Right lung (tissue), 5 donors: Measurements from ENCODE around the gene ALK. TPM values are rescaled to one million over a fixed set of nuclear protein-coding genes. Genes with fewer than 3 reads are reported as not detected.

ENCODE experiments used
- DNase-seq, 2 donors: peaks; one replicate each; pipeline ENCODE4 v3.0.0-alpha.2; 2013
- polyA plus RNA-seq, 5 donors: library from polyadenylated mRNA; unstranded; fragments of 120-200 nt; gene quantifications; one replicate each; pipeline versions ENCODE4 v1.2.1 to v1.2.3, GENCODE V29; 2013; ENCODE audit warnings: inconsistent platforms in 1 of 5, low replicate concordance in 1 of 5; ENCODE audit not compliant: insufficient read length in 5 of 5, insufficient read depth in 1 of 5

Gene ALK
- polyA plus RNA-seq, 5 donors, result 0.03 to 0.27 (median 0.05) TPM

DNA sequence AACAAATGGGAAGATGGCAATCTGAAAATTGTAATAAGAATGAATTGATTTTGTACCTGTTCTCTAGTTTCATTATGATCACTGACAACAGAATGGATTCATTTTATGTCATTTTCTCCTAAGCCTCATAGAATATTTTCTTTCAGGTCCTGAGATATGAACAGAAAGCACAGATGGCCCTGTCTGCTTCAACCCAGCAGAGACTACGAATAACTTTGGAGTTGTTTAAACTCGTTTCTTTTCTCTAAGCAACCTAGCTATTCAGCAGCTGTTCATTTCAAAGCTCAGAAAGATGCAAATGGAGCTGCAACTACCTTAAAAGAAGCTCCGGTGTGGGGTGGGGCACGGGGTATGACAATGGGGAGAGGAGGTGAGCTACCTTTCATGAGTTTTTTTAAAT lies 124.9 kb downstream of the ALK start:
- no peak for DNase-seq

DNA sequence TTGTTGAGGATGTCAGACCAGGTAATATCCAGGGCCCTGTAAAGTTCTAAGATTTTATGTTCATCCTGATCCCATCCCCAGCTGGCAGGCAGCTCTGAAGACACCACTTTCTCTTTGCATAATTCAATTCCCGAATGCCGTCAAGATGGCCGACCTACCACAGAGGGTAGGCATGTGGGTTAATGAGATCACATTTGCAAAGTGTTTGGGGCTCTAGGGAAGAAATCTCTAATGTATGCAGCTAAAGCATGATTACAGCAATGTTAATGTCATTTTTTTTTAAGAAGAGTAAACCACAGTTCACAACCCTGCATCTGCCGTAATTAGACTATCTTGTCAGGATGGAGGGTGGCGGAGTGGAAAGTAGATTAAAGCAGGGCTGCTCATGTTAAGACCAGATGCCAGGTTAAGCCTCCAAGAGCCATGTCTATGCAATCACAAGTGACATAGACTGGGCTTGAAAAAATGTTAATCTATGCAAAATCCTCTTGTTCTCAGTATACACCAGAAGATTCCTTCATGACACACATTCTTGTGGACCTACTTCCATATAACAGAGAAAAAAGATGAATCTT lies 131.4 kb downstream of the ALK start:
- no peak for DNase-seq

GRCh38 chr2:29787473-29788465 lies 133.6 kb downstream of the ALK start:
- no peak for DNase-seq

GRCh38 chr2:29786361-29786760 lies 135.0 kb downstream of the ALK start:
- no peak for DNase-seq

- no peak for DNase-seq
Observed at GRCh38 chr2:29783666-29784065, 137.7 kb downstream of the ALK start.

GRCh38 chr2:29782549-29783458 lies 138.6 kb downstream of the ALK start:
- DNase-seq, result no peak

GRCh38 chr2:29782087-29782486 lies 139.3 kb downstream of the ALK start:
- DNase-seq, result no peak

DNA sequence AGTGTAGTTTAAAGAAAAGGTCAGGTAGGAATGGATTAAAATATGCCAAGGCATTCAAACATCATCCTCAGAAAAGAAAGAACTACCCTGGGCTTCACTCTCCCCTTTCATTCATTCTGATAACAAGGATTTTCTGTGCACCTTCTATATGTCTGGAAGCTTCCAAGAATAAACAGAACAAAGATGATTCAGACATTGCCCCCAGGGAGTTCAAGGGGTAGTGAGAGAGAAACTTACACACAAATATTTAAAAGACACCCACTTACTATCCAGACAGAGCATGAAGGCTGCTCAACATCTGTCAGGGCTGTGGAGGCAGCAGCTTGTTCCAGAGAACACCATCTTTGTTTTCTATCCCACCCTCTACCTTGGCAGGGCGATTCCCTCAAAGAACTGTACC lies 140.5 kb downstream of the ALK start:
- DNase-seq, result no peak

- DNase-seq, result no peak
Observed at GRCh38 chr2:29777161-29777560, 144.2 kb downstream of the ALK start.

- no peak for DNase-seq
Observed at GRCh38 chr2:29776406-29776805, 145.0 kb downstream of the ALK start.

- no peak for DNase-seq
Observed at GRCh38 chr2:29775937-29776336, 145.4 kb downstream of the ALK start.

- no peak for DNase-seq
Observed at GRCh38 chr2:29774624-29775023, 146.8 kb downstream of the ALK start.

GRCh38 chr2:29770846-29771245 lies 150.5 kb downstream of the ALK start:
- DNase-seq, result no peak

DNA sequence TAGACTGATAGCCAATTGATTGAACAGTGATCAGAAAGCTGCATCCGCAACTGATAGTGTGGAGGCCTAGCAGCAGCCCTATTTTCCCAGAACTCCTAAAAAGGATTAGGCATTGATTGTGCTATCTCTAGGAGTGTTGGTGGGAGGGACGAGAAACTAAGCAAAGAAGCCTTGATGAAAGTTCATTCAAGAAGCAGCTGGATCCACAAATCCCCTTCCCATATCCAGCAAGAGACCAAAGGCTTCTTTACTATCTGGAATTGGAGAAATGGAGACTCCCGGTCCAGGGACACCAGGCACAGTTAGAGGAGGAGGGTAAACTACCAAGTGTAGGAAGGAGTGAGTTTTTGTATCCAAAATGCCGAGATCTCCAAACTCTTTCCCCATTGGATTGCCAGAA lies 151.5 kb downstream of the ALK start:
- DNase-seq, result no peak

- DNase-seq, result no peak
Observed at GRCh38 chr2:29767606-29768335, 153.6 kb downstream of the ALK start.

GRCh38 chr2:29766191-29766590 lies 155.2 kb downstream of the ALK start:
- DNase-seq, result peak; percentile 10 to 37

DNA sequence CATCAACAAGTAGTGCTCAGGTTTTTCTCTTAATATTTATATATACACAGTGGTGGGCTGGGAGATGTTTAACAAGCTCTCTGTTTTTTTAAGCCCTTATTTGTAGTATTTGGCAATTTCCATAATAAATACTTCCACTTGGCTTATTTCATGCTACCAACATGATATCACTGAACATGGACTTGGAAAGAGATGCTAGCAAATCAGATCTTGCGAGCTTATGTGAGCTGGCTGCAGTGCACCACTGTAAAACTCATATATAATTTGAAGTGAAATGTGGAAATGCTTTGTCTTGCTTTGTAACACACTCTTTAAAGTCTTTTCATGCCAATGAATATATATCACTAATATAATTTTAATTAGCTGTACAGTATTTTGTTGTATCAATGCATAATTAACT lies 155.7 kb downstream of the ALK start:
- DNase-seq, result peak; percentile 27 to 50

DNA sequence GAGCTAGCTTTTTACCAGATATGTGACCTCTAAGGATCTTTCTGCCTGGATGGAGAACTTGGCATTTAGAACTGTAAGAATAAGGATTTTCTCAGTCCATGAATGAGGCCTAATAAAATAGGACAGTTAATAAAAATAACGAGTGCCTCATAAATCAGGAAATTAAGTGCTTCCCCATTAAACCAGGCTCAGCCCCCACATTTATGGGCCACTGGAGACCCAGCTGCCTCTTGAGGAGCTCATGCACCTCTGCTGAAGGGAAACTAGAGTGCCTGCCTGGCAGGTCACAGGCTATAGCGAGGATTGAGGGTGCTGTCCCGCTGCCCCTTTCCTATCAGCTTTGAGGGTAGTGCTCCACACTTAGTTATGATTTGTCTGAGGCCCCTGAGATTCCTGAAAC lies 158.0 kb downstream of the ALK start:
- no peak for DNase-seq

DNA sequence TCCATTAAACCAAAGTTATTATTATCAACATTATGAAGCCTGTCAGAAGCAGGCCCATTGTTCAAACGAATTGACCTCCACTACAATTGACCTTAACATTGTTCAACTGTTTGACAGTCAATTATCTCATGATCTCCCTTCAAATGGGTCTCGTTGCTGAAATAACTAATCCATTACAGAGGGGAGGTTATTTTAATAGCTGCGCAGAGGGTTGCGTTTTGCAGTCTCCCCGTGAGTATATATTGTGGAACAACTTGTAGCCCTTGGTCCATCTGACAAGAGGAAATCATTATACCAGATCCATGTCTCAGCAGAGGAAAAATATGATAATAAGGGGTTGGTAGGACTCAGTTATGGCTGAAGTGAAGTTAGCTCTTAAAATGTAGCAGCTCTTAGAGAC lies 159.1 kb downstream of the ALK start:
- DNase-seq, result no peak

DNA sequence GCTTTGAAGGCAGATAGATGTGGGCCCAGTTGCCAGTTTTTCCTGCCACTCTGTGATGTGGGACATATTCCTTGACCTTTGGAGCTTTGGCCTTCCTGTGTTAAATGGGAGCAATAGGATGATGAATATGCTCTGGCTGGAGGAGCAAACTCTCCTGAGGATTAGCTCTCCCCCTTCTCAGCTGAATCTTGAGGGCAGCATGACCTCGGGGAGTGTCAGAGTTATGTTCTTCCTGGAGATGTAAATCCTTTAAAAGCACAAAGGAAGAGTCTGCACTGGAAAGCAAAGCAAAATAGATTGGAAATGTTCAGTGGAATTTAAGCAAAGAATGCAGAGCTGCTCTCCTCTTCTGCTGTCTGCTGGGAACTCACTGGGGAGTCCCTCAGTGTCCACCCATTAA lies 160.1 kb downstream of the ALK start:
- DNase-seq, result no peak

DNA sequence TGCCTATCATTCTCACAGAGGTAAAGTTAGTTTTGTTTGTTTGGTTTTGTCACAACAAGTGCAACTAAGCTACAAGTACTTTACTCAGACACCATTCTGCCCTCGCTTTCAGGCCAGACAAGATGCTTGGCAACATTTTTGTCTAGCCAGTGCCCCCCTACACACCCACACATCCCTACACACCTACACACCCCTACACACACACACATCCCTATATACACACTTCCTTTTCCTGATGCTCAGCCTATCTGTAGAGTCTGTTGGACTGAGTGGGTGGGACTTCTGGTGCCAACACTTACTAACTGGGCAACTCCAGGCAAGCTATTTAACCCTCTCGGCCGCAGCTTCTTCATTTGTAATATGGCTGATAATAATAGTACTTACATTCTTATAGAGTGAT lies 161.4 kb downstream of the ALK start:
- no peak for DNase-seq

DNA sequence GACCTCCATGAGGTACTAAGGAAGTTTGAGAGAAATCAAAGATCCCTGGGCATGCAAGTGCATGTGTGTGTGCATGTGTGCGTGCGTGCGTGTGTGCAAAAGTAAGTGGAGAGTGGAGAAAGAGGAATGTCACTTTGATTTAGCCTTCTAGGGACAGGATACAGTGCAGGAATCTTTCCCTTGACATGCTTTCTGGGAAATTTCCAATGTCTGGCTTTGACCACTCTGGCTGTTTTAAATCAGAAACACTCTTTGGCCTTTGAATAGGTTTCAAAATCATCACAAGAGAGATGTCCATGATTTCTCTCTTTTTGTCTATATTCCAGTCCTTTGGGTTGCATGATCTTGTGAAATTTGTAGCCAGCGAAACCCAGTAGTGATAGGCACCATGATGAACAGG lies 162.0 kb downstream of the ALK start:
- DNase-seq, result peak; percentile 20 to 36
